Stimulated activated CD4-positive, alpha-beta T cell treated with anti-CD3 and anti-CD28 coated beads, Interleukin-4, amount 100 ng/mL, for 48 hours (primary cell): ENCODE measurements around the gene DNER.
"Not testable (repeated sequence)": the region's sequence is repeated elsewhere in the genome, so short reads cannot be mapped to it uniquely, and the experiment has no call there.

Experiments
- DNase-seq, 2 donors: peaks; one replicate each; pipeline ENCODE4 v3.0.0-alpha.2; 2020; ENCODE audit warnings: low read depth in 2 of 2

The DNER gene

GRCh38 chr2:229571243-229571642 is 143.1 kb downstream of the DNER start:
- DNase-seq, result no peak

GRCh38 chr2:229566370-229566769 is 148.0 kb downstream of the DNER start:
- DNase-seq, result no peak

- no peak for DNase-seq
These were observed 150.0 kb downstream of the DNER start for GRCh38 chr2:229564300-229564907.

GRCh38 chr2:229563388-229563787 is 151.0 kb downstream of the DNER start:
- no peak for DNase-seq

GRCh38 chr2:229562472-229563127 is 151.8 kb downstream of the DNER start:
- no peak for DNase-seq

- no peak for DNase-seq
These were observed 154.4 kb downstream of the DNER start for GRCh38 chr2:229559986-229560385.

GRCh38 chr2:229553091-229553490 is 161.3 kb downstream of the DNER start:
- no peak for DNase-seq

GRCh38 chr2:229543176-229543873 is 171.0 kb downstream of the DNER start:
- no peak for DNase-seq

GRCh38 chr2:229539628-229540027 is 174.7 kb downstream of the DNER start:
- DNase-seq, result no peak

- DNase-seq, result no peak
These were observed 182.8 kb downstream of the DNER start for GRCh38 chr2:229531594-229531993.

GRCh38 chr2:229530434-229530833 is 183.9 kb downstream of the DNER start:
- no peak for DNase-seq

GRCh38 chr2:229528846-229529245 is 185.5 kb downstream of the DNER start:
- no peak for DNase-seq

GRCh38 chr2:229526951-229527350 is 187.4 kb downstream of the DNER start:
- no peak for DNase-seq

GRCh38 chr2:229524799-229525198 is 189.6 kb downstream of the DNER start:
- DNase-seq, result no peak

- no peak for DNase-seq
These were observed 190.7 kb downstream of the DNER start for GRCh38 chr2:229523663-229524062.

GRCh38 chr2:229521576-229521975 is 192.8 kb downstream of the DNER start:
- no peak for DNase-seq

GRCh38 chr2:229520691-229521096 is 193.7 kb downstream of the DNER start:
- DNase-seq, result no peak

- DNase-seq, result no peak
These were observed 194.5 kb downstream of the DNER start for GRCh38 chr2:229519655-229520430.

GRCh38 chr2:229514273-229514895 is 200.0 kb downstream of the DNER start:
- no peak for DNase-seq

- no peak for DNase-seq
These were observed 202.8 kb downstream of the DNER start for GRCh38 chr2:229511524-229511923.

- not testable (repeated sequence) for DNase-seq
These were observed 207.7 kb downstream of the DNER start for GRCh38 chr2:229506699-229507098.
